ENCODE results near the gene ARHGAP45. TPM values are rescaled to one million over a fixed set of nuclear protein-coding genes. Genes with fewer than 3 reads are reported as not detected.
"Not testable (repeated sequence)": the region's sequence is repeated elsewhere in the genome, so short reads cannot be mapped to it uniquely, and the experiment has no call there.

The ARHGAP45 gene
- total and polyA plus RNA-seq, 3 donors from 2014 or later: 14.1 to 31.7 (median 20.7) TPM

DNA sequence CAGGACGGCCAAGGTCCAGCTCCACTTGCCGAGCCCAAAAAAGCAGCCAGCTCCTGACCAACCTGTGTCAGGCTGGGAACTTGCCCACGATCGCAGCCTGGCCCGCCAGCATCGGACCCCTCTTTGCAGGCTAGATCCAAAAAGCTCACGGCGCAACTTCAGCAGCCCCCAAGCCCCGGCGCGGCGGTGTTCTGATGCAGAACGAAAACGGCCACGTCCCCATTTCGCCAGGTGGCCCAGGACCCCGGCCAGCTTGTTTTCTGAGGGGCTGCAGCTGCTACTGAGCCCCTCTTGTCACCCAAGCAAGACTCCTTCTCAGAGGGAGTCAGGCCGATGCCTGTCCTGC, 47.4 kb upstream of the ARHGAP45 start:
- DNase-seq: no peak
- no peaks in the 10 kb centered on the region for H3K9me3 ChIP-seq
- intact Hi-C loops (cut with DNase I; ENCODE audit: low total_unique reads): no loop called here
- no peak for TF ChIP-seq POLR2A (IDR thresholded peaks at IDR 0.05)
- TF ChIP-seq, protein P1, sequence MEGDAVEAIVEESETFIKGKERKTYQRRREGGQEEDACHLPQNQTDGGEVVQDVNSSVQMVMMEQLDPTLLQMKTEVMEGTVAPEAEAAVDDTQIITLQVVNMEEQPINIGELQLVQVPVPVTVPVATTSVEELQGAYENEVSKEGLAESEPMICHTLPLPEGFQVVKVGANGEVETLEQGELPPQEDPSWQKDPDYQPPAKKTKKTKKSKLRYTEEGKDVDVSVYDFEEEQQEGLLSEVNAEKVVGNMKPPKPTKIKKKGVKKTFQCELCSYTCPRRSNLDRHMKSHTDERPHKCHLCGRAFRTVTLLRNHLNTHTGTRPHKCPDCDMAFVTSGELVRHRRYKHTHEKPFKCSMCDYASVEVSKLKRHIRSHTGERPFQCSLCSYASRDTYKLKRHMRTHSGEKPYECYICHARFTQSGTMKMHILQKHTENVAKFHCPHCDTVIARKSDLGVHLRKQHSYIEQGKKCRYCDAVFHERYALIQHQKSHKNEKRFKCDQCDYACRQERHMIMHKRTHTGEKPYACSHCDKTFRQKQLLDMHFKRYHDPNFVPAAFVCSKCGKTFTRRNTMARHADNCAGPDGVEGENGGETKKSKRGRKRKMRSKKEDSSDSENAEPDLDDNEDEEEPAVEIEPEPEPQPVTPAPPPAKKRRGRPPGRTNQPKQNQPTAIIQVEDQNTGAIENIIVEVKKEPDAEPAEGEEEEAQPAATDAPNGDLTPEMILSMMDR (IDR thresholded peaks at IDR 0.05): no peak
- H3K27ac ChIP-seq: peak overlapping the region in 1 of 2 donors; percentile 97
- no peaks in the 10 kb centered on the region for H3K27me3 ChIP-seq
- H3K4me3 ChIP-seq: peak overlapping the region; percentile 86 to 90
- H3K4me1 ChIP-seq: peaks cover 59% of the 10 kb centered on the region
- no peaks in the 10 kb centered on the region for H3K36me3 ChIP-seq (ENCODE audit: low read depth, missing control alignments)
- WGBS, 2 donors: 30 to 51% methylated on average over 4 to 18 of the region's 18 CpGs

DNA sequence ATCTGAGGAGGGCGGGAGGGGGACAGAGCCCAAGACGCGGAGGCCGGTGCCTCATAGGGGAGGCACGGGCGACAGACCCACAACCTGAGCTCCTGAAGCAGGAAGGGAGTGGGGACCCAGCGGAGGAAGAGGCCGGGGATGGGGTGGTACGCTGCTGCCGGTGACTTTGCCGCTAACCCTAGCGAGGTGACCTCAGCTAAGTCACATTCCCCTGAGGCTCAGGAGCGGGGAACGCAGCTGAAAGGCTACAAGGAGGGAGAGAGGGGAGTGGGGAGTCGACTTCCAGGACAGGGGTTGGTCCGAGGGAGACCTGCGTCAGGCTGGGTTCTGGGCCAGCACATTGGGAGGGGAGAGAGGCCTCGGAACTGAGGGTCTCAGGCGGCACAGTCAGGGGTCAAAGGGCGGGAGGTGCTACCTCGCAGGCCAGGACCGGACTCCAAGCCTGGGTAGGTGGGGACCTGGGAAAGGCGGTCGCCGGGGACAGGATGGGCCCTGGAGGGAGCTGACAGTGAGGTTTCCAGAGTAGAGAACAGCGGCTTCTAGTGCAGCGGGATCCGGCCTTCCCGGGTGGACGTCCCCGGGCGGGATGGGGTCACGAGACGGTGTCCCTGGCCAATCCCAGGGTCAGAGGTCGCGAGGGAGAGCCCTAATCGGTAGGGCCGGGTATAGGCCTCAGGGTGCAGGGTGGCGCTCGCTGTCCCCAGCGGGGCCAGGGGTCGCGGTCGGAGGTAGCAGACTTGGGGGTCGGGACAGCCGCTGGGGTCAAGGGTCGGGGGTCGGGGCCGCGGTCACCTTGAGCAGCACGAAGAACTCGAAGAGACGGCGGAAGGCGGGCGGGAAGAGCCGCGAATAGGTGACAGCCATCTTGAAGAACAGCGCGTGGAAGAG, 46.7 kb upstream of the ARHGAP45 start:
- no peaks in the 10 kb centered on the region for H3K9me3 ChIP-seq
- DNase-seq: peak; percentile 54
- peak overlapping the region; percentile 86 to 90 for H3K4me3 ChIP-seq
- peaks cover 57% of the 10 kb centered on the region for H3K4me1 ChIP-seq
- H3K36me3 ChIP-seq (ENCODE audit: low read depth, missing control alignments): no peaks in the 10 kb centered on the region
- TF ChIP-seq, protein P1 (IDR thresholded peaks at IDR 0.05): no peak
- TF ChIP-seq POLR2A (IDR thresholded peaks at IDR 0.05): no peak
- intact Hi-C loops (cut with DNase I; ENCODE audit: low total_unique reads): no loop called here
- H3K27me3 ChIP-seq: no peaks in the 10 kb centered on the region
- 2% methylated on average over 37 to 60 of the region's 60 CpGs for WGBS, 2 donors
- peak overlapping the region; percentile 91 to 97 for H3K27ac ChIP-seq

DNA sequence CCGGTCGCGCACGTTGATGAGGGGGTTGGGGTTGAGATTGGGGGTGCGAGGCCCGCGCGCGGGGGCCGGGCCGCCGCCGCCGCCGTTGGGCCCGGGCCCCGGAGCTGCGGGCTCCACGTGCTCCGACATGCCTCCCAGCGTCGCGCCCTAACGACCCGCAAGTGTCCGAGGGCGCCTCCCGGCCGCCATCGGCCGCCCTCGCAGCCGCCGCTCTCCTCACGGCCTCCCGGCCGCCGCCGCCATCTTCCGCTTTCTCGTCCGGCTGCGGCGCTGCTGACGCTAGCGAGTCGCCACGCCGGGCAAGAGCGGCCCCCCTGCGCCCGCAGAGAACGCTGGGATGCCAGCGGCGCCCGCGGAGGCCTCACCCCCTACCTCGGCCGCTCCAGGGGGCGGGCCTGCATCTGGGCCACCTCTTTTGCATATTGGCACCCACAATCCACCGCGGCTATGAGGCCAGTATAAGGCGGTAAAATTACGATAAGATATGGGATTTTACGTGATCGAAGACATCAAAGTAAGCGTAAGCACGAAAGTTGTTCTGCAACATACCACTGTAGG, 46.0 kb upstream of the ARHGAP45 start, which contains the start of gene TMEM259:
Gene TMEM259 (minus strand): TSS at position 256 of the 558 bp plus-strand sequence. CDS start 127 bp downstream, at position 129.
- Histone ChIP-seq H3K27ac (peak within 1 kb of the TSS; percentile 91 to 97), H3K9me3 (no peaks in the 10 kb centered on the region), H3K36me3 (ENCODE audit: low read depth, missing control alignments) (no peaks in the 10 kb centered on the region), H3K27me3 (no peaks in the 10 kb centered on the region), H3K4me1 (peaks cover 50% of the 10 kb centered on the region), H3K4me3 (peak within 1 kb of the TSS; percentile 86 to 90)
- peak; percentile 99 for DNase-seq
- intact Hi-C loops (cut with DNase I; ENCODE audit: low total_unique reads): no loop called here
- WGBS, 2 donors: 0 to 3% methylated on average over 24 to 65 of the region's 68 CpGs
- TF ChIP-seq, protein P1 (IDR thresholded peaks at IDR 0.05): peak in 1 of 3 experiments; percentile 4
- TF ChIP-seq POLR2A (IDR thresholded peaks at IDR 0.05): peak; percentile 30

DNA sequence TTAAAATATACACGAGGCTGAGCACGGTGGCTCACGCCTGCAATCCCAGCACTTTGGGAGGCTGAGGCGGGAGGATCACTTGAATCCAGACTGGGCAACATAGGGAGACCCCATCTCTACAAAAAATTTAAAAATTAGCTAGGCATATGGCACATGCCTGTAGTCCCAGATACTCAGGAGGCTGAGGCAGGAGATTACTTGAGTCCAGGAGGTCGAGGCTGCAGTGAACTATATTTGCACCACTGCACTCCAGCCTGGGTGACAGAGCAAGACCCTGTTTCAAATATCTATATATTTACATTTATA, 43.1 kb upstream of the ARHGAP45 start:
- intact Hi-C loops (cut with DNase I; ENCODE audit: low total_unique reads); H3K36me3 ChIP-seq (ENCODE audit: low read depth, missing control alignments); H3K27ac ChIP-seq; DNase-seq; H3K9me3 ChIP-seq; H3K27me3 ChIP-seq; H3K4me3 ChIP-seq: not testable (repeated sequence)
- peaks cover 32% of the 10 kb centered on the region for H3K4me1 ChIP-seq
- WGBS, 2 donors: 76 to 82% methylated on average over 5 of the region's 5 CpGs

DNA sequence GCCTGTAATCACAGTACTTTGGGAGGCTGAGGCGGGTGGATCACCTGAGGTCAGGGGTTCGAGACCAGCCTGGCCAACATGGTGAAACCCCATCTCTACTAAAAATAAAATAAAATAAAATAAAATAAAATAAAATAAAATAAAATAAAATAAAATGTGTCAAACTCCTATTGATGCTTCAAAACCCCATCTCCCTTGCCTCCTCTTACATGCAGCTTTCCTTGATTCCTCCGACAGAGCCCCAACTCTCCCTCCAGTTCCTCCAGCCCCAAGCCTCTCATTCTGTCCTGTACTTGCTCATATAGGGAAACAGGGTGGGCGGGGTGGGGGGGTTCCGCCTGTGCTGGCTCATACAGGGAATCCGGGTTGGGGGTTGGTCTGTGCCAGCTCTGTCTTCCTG, 41.9 kb upstream of the ARHGAP45 start:
- 79 to 90% methylated on average over 6 of the region's 6 CpGs for WGBS, 2 donors
- H3K4me1 ChIP-seq: peaks cover 20% of the 10 kb centered on the region

More for the DNA sequence above, 41.9 kb upstream of the ARHGAP45 start:
- H3K27me3 ChIP-seq; H3K27ac ChIP-seq; H3K4me3 ChIP-seq; H3K9me3 ChIP-seq; H3K36me3 ChIP-seq (ENCODE audit: low read depth, missing control alignments); intact Hi-C loops (cut with DNase I; ENCODE audit: low total_unique reads); DNase-seq: not testable (repeated sequence)

Data from testis (tissue), 3 donors.